ENCODE measurements around the gene LY6G6C. TPM values are rescaled to one million over a fixed set of nuclear protein-coding genes. Genes with fewer than 3 reads are reported as not detected.

LY6G6C gene
- total and polyA plus RNA-seq, 2 of the 4 experiments (the other 2 are of a cell fraction), result not detected

- DNase-seq, result no peak
- in situ Hi-C loops (cut with MboI; ENCODE audit: low sequenced_read_pairs), result no loop called here
- H4K8ac ChIP-seq (ENCODE audit: low read depth in 2 of 2, low read length in 2 of 2), result no peak overlapping the region
- no peak overlapping the region for H3K4me3 ChIP-seq (ENCODE audit: insufficient read depth, low read depth, low read length)
- dilution Hi-C loops (cut with HindIII; ENCODE audit: low sequenced_read_pairs, unreplicated experiment), result no loop called here
- H3K18ac ChIP-seq (ENCODE audit: low read depth, low read length), result no peak overlapping the region
- no CpG with 5 or more reads among the region's 5 CpGs for WGBS, 2 experiments (ENCODE audit: extremely low coverage in 2 of 2, insufficient read length in 1 of 2)
- intact Hi-C loops (cut with micrococcal nuclease), result no loop called here
- H2BK120ac ChIP-seq (ENCODE audit: low read depth, low read length), result no peak overlapping the region
- H4K20me1 ChIP-seq (ENCODE audit: insufficient read depth, low read length), result no peaks in the 10 kb centered on the region
- no peak overlapping the region for H3K56ac ChIP-seq (ENCODE audit: extremely low read depth, insufficient read depth, low read length)
- no peaks in the 10 kb centered on the region for H3K4me1 ChIP-seq (ENCODE audit: control insufficient read depth, insufficient read depth, low read length)
- H3K9me3 ChIP-seq (ENCODE audit: control insufficient read depth, insufficient read depth, low read length), result no peaks in the 10 kb centered on the region
- no peak overlapping the region for H4K5ac ChIP-seq (ENCODE audit: low read depth, low read length)
- H3K14ac ChIP-seq (replicated peaks; ENCODE audit: low read depth, low read length), result no peak overlapping the region
- ChIA-PET POLR2A (ENCODE audit: unreplicated experiment) (no interaction called here), CTCF (no interaction called here)
- no peak for TF ChIP-seq MXI1 (IDR thresholded peaks at IDR 0.05; ENCODE audit: borderline replicate concordance, low read depth, low read length)
- TF ChIP-seq POLR2A (IDR thresholded peaks at IDR 0.05; ENCODE audit: low read depth, low read length), result no peak
- TF ChIP-seq RAD21 (IDR thresholded peaks at IDR 0.05; ENCODE audit: low read length), result no peak
- TF ChIP-seq NFE2L2 (IDR thresholded peaks at IDR 0.05; ENCODE audit: low read depth, low read length), result no peak
- no peak for TF ChIP-seq RFX5 (IDR thresholded peaks at IDR 0.05; ENCODE audit: low read depth, low read length)
- TF ChIP-seq RCOR1 (IDR thresholded peaks at IDR 0.05; ENCODE audit: insufficient replicate concordance, low read length), result no peak
- TF ChIP-seq BHLHE40 (IDR thresholded peaks at IDR 0.05; ENCODE audit: low read depth, low read length), result no peak
- TF ChIP-seq MAZ (IDR thresholded peaks at IDR 0.05; ENCODE audit: borderline replicate concordance, low read depth, low read length), result no peak
- no peak for TF ChIP-seq SMC3 (IDR thresholded peaks at IDR 0.05; ENCODE audit: low read depth, low read length)
- TF ChIP-seq CEBPB (IDR thresholded peaks at IDR 0.05; ENCODE audit: low read depth, low read length), result no peak
- TF ChIP-seq, protein P1, sequence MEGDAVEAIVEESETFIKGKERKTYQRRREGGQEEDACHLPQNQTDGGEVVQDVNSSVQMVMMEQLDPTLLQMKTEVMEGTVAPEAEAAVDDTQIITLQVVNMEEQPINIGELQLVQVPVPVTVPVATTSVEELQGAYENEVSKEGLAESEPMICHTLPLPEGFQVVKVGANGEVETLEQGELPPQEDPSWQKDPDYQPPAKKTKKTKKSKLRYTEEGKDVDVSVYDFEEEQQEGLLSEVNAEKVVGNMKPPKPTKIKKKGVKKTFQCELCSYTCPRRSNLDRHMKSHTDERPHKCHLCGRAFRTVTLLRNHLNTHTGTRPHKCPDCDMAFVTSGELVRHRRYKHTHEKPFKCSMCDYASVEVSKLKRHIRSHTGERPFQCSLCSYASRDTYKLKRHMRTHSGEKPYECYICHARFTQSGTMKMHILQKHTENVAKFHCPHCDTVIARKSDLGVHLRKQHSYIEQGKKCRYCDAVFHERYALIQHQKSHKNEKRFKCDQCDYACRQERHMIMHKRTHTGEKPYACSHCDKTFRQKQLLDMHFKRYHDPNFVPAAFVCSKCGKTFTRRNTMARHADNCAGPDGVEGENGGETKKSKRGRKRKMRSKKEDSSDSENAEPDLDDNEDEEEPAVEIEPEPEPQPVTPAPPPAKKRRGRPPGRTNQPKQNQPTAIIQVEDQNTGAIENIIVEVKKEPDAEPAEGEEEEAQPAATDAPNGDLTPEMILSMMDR (conservative IDR thresholded peaks at IDR 0.05; ENCODE audit: low read depth, low read length), result no peak
- TF ChIP-seq, protein P2, sequence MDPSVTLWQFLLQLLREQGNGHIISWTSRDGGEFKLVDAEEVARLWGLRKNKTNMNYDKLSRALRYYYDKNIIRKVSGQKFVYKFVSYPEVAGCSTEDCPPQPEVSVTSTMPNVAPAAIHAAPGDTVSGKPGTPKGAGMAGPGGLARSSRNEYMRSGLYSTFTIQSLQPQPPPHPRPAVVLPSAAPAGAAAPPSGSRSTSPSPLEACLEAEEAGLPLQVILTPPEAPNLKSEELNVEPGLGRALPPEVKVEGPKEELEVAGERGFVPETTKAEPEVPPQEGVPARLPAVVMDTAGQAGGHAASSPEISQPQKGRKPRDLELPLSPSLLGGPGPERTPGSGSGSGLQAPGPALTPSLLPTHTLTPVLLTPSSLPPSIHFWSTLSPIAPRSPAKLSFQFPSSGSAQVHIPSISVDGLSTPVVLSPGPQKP (IDR thresholded peaks at IDR 0.05; ENCODE audit: borderline replicate concordance, low read depth, low read length), result no peak
- no peak for TF ChIP-seq FOS (IDR thresholded peaks at IDR 0.05; ENCODE audit: low read depth, low read length)
- no peak for TF ChIP-seq MAFK (IDR thresholded peaks at IDR 0.05; ENCODE audit: low read depth, low read length)
- no peak for TF ChIP-seq CHD1 (IDR thresholded peaks at IDR 0.05; ENCODE audit: low read depth, low read length)
- TF ChIP-seq, protein P3, sequence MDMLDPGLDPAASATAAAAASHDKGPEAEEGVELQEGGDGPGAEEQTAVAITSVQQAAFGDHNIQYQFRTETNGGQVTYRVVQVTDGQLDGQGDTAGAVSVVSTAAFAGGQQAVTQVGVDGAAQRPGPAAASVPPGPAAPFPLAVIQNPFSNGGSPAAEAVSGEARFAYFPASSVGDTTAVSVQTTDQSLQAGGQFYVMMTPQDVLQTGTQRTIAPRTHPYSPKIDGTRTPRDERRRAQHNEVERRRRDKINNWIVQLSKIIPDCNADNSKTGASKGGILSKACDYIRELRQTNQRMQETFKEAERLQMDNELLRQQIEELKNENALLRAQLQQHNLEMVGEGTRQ (IDR thresholded peaks at IDR 0.05; ENCODE audit: low read depth, low read length), result no peak
- H2AK9ac ChIP-seq (replicated peaks; ENCODE audit: low read depth, low read length, poor library complexity), result no peak overlapping the region
- H3K4me2 ChIP-seq (ENCODE audit: low read depth, low read length), result no peak overlapping the region
- no peak overlapping the region for H2AK5ac ChIP-seq (ENCODE audit: low read depth, low read length)
- peaks cover 3% of the 10 kb centered on the region; the same call in 1 of the 2 replicates for H3K27me3 ChIP-seq (ENCODE audit: control insufficient read depth, insufficient read depth, low read length)
- no peak overlapping the region for H2AFZ ChIP-seq (replicated peaks; ENCODE audit: low read length, poor library complexity)
- H2BK5ac ChIP-seq (ENCODE audit: low read depth, low read length, poor library complexity, severe bottlenecking), result no peak overlapping the region
- H3K23ac ChIP-seq (ENCODE audit: low read depth, low read length), result no peak overlapping the region
- no peak overlapping the region for H2BK20ac ChIP-seq (ENCODE audit: low read depth, low read length)
- no peak for ATAC-seq (ENCODE audit: low read depth)
- H3K9ac ChIP-seq (ENCODE audit: low read depth, low read length), result no peak overlapping the region
- BruUV-seq (replicated peaks), result no TSS peak
- H2BK15ac ChIP-seq (ENCODE audit: low read depth, low read length), result no peak overlapping the region
- H3K36me3 ChIP-seq (ENCODE audit: control insufficient read depth, insufficient read depth, low read length), result no peaks in the 10 kb centered on the region
- no peak overlapping the region for H4K91ac ChIP-seq (ENCODE audit: insufficient read depth, low read depth, low read length)
- H3K9me1 ChIP-seq (ENCODE audit: insufficient read depth, low read length), result peaks cover 4% of the 10 kb centered on the region; the same call in 1 of the 2 replicates
- no peaks in the 10 kb centered on the region for H3K79me1 ChIP-seq (ENCODE audit: low read depth in 1 of 2, low read length in 2 of 2)
- no peak overlapping the region for H3K27ac ChIP-seq (ENCODE audit: insufficient read depth, low read length)
- H3K4ac ChIP-seq (ENCODE audit: low read depth, low read length), result no peak overlapping the region
Observed at GRCh38 chr6:31720196-31720770, 1.3 kb downstream of the LY6G6C start.
